GM23338 (cell line): ENCODE measurements around the gene COL6A3. TPM values are rescaled to one million over a fixed set of nuclear protein-coding genes. Genes with fewer than 3 reads are reported as not detected.

Experiments used
- ATAC-seq: fragments of 200-7000 bp; cut with Tn5 transposase; 3 replicates; pipeline ENCODE4 v1.9.1; 2020
- DNase-seq: peaks from one replicate; pipeline ENCODE4 v3.0.0-alpha.2; 2015; ENCODE audit warnings: low spot score
- H2AFZ ChIP-seq: fragments of 200-600 bp; sonication (generic); 2 replicates; pipeline ENCODE4 v1.8.0; 2016; ENCODE audit warnings: antibody characterized with exemption, mild to moderate bottlenecking, moderate library complexity
- H3F3A ChIP-seq: fragments of 200-600 bp; sonication (generic); replicated peaks from 2 replicates; pipeline ENCODE4 v1.8.0; 2017; ENCODE audit warnings: antibody characterized with exemption, mixed run types, low read depth
- H3K27ac ChIP-seq: fragments of 200-600 bp; sonication (generic); 2 replicates; pipeline ENCODE4 v1.6.1; 2016; ENCODE audit warnings: low read depth
- H3K27me3 ChIP-seq: fragments of 200-600 bp; sonication (generic); 2 replicates; pipeline ENCODE4 v1.8.0; 2016; ENCODE audit warnings: mild to moderate bottlenecking, mixed run types, moderate library complexity; ENCODE audit not compliant: insufficient read depth
- H3K36me3 ChIP-seq: fragments of 200-600 bp; sonication (generic); 2 replicates; pipeline ENCODE4 v1.8.0; 2016; ENCODE audit warnings: mild to moderate bottlenecking; ENCODE audit not compliant: insufficient read depth
- H3K4me1 ChIP-seq: fragments of 200-600 bp; sonication (generic); 2 replicates; pipeline ENCODE4 v1.8.0; 2016; ENCODE audit warnings: mild to moderate bottlenecking, moderate library complexity; ENCODE audit not compliant: insufficient read depth
- H3K4me2 ChIP-seq: fragments of 200-600 bp; sonication (generic); 2 replicates; pipeline ENCODE4 v1.7.1; 2017; ENCODE audit warnings: mixed run types
- H3K4me3 ChIP-seq: fragments of 200-600 bp; sonication (generic); 2 replicates; pipeline ENCODE4 v1.6.1; 2016; ENCODE audit warnings: mixed run types
- H3K79me2 ChIP-seq: fragments of 200-600 bp; sonication (generic); replicated peaks from 2 replicates; pipeline ENCODE4 v1.8.0; 2017; ENCODE audit warnings: mild to moderate bottlenecking; ENCODE audit not compliant: insufficient read depth
- H3K9me2 ChIP-seq: fragments of 200-600 bp; sonication (generic); 2 replicates; pipeline ENCODE4 v1.8.0; 2017; ENCODE audit not compliant: insufficient read depth
- H4K20me1 ChIP-seq: fragments of 200-600 bp; sonication (generic); replicated peaks from 2 replicates; pipeline ENCODE4 v1.8.0; 2017; ENCODE audit warnings: mild to moderate bottlenecking; ENCODE audit not compliant: insufficient read depth
- H3K27ac Mint-ChIP-seq: 2 replicates; pipeline ENCODE4 v1.8.0; 2020; ENCODE audit warnings: inconsistent platforms, mild to moderate bottlenecking, moderate library complexity, mixed read lengths
- H3K27me3 Mint-ChIP-seq: 3 replicates; pipeline ENCODE4 v1.8.0; 2022; ENCODE audit warnings: low read depth, mild to moderate bottlenecking, moderate library complexity, mixed read lengths, inconsistent platforms; ENCODE audit not compliant: insufficient read depth, poor library complexity
- H3K36me3 Mint-ChIP-seq: 3 replicates; pipeline ENCODE4 v1.8.0; 2021; ENCODE audit warnings: low read depth, mild to moderate bottlenecking, inconsistent platforms, moderate library complexity, mixed read lengths
- H3K4me1 Mint-ChIP-seq: 3 replicates; pipeline ENCODE4 v1.8.0; 2020; ENCODE audit warnings: mild to moderate bottlenecking, inconsistent platforms, mixed read lengths
- H3K4me3 Mint-ChIP-seq: 3 replicates; pipeline ENCODE4 v1.8.0; 2021; ENCODE audit warnings: moderate library complexity, mild to moderate bottlenecking, inconsistent platforms, mixed read lengths
- H3K9me3 Mint-ChIP-seq: 3 replicates; pipeline ENCODE4 v1.8.0; 2020; ENCODE audit warnings: moderate library complexity, mild to moderate bottlenecking, inconsistent platforms, mixed read lengths
- EZH2 ChIP-seq: fragments of 200-600 bp; sonication (generic); IDR thresholded peaks from one replicate; pipeline ENCODE4 v1.8.0; 2017; ENCODE audit warnings: antibody characterized with exemption, mild to moderate bottlenecking, low read depth; ENCODE audit not compliant: unreplicated experiment
- JUNB ChIP-seq: IDR thresholded peaks from one replicate; pipeline ENCODE4 v1.6.1; 2016; ENCODE audit warnings: antibody characterized with exemption; ENCODE audit not compliant: unreplicated experiment
- NANOG ChIP-seq: IDR thresholded peaks from 2 replicates; pipeline ENCODE4 v1.6.1; 2016; ENCODE audit warnings: antibody characterized with exemption, borderline replicate concordance
- ZNF114 ChIP-seq: fragments of 250-450 bp; sonication (Bioruptor Pico); IDR thresholded peaks from 2 replicates; pipeline ENCODE4 v1.5.0; 2020; ENCODE audit warnings: mild to moderate bottlenecking, moderate library complexity
- ZNF331 ChIP-seq: fragments of 250-450 bp; sonication (Bioruptor Pico); IDR thresholded peaks from 2 replicates; pipeline ENCODE4 v1.5.0; 2020; ENCODE audit warnings: low read depth, mild to moderate bottlenecking, moderate library complexity
- ZNF462 ChIP-seq: fragments of 250-450 bp; sonication (Bioruptor Pico); IDR thresholded peaks from 2 replicates; pipeline ENCODE4 v1.5.0; 2020; ENCODE audit warnings: mild to moderate bottlenecking, moderate library complexity
- polyA plus RNA-seq: library from polyadenylated mRNA; unstranded; fragments of >200 nt; fragmentation: Nextera tagmentation; extraction: Ambion mirVana; gene quantifications from 2 replicates; pipeline ENCODE4 v1.2.1, GENCODE V29; 2016
- total RNA-seq: library from RNA; depleted of rRNA; stranded (reverse); fragments of >200 nt; shearing (Covaris generic); gene quantifications from 2 replicates; pipeline ENCODE4 v1.2.3, GENCODE V29; 2014
- TF ChIP-seq, protein P1 (sequence below): IDR thresholded peaks from one replicate; pipeline ENCODE4 v1.6.1; 2018; ENCODE audit warnings: antibody characterized with exemption; ENCODE audit not compliant: unreplicated experiment
- TF ChIP-seq, protein P2 (sequence below): IDR thresholded peaks from 2 replicates; pipeline ENCODE4 v1.6.1; 2016; ENCODE audit warnings: antibody characterized with exemption

Gene COL6A3
- total and polyA plus RNA-seq, 2 experiments from 2014 or later, result 1.2 to 7.3 TPM

GRCh38 chr2:237299906-237300305, 114.1 kb downstream of the COL6A3 start:
- no peak overlapping the region for H3K4me3 Mint-ChIP-seq
- Histone ChIP-seq H3K4me2 (no peak overlapping the region), H4K20me1 (no peaks in the 10 kb centered on the region), H2AFZ (no peak overlapping the region), H3K79me2 (no peaks in the 10 kb centered on the region), H3K27me3 (no peaks in the 10 kb centered on the region), H3F3A (no peaks in the 10 kb centered on the region), H3K4me1 (no peaks in the 10 kb centered on the region; the same call in 1 of the 2 replicates), H3K9me2 (0 out of 2 replicates have a peak, but pooled peaks cover under 1% of the 10 kb centered on the region), H3K4me3 (no peak overlapping the region), H3K36me3 (no peaks in the 10 kb centered on the region), H3K27ac (no peak overlapping the region)
- H3K9me3 Mint-ChIP-seq, result peaks cover 28% of the 10 kb centered on the region
- H3K4me1 Mint-ChIP-seq, result peaks cover 9% of the 10 kb centered on the region; the same call in 1 of the 3 replicates
- peaks cover 18% of the 10 kb centered on the region for H3K36me3 Mint-ChIP-seq
- DNase-seq, result no peak
- ATAC-seq, result no peak
- TF ChIP-seq ZNF462 (no peak), ZNF114 (no peak), NANOG (no peak), EZH2 (no peak), JUNB (no peak), ZNF331 (no peak)
- TF ChIP-seq, protein P1, sequence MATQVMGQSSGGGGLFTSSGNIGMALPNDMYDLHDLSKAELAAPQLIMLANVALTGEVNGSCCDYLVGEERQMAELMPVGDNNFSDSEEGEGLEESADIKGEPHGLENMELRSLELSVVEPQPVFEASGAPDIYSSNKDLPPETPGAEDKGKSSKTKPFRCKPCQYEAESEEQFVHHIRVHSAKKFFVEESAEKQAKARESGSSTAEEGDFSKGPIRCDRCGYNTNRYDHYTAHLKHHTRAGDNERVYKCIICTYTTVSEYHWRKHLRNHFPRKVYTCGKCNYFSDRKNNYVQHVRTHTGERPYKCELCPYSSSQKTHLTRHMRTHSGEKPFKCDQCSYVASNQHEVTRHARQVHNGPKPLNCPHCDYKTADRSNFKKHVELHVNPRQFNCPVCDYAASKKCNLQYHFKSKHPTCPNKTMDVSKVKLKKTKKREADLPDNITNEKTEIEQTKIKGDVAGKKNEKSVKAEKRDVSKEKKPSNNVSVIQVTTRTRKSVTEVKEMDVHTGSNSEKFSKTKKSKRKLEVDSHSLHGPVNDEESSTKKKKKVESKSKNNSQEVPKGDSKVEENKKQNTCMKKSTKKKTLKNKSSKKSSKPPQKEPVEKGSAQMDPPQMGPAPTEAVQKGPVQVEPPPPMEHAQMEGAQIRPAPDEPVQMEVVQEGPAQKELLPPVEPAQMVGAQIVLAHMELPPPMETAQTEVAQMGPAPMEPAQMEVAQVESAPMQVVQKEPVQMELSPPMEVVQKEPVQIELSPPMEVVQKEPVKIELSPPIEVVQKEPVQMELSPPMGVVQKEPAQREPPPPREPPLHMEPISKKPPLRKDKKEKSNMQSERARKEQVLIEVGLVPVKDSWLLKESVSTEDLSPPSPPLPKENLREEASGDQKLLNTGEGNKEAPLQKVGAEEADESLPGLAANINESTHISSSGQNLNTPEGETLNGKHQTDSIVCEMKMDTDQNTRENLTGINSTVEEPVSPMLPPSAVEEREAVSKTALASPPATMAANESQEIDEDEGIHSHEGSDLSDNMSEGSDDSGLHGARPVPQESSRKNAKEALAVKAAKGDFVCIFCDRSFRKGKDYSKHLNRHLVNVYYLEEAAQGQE, result no peak
- TF ChIP-seq, protein P2, sequence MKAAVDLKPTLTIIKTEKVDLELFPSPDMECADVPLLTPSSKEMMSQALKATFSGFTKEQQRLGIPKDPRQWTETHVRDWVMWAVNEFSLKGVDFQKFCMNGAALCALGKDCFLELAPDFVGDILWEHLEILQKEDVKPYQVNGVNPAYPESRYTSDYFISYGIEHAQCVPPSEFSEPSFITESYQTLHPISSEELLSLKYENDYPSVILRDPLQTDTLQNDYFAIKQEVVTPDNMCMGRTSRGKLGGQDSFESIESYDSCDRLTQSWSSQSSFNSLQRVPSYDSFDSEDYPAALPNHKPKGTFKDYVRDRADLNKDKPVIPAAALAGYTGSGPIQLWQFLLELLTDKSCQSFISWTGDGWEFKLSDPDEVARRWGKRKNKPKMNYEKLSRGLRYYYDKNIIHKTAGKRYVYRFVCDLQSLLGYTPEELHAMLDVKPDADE, result no peak
- peaks cover 4% of the 10 kb centered on the region for H3K27me3 Mint-ChIP-seq
- H3K27ac Mint-ChIP-seq, result no peak overlapping the region
